H1 (cell line): Measurements from ENCODE around the gene MX1.

Experiments used
- BCL11A ChIP-seq, 2 experiments: IDR thresholded peaks; one replicate each; pipeline ENCODE4 v1.6.1; 2011; ENCODE audit warnings: low read depth in 2 of 2, low read length in 2 of 2, mild to moderate bottlenecking in 2 of 2
- CHD2 ChIP-seq: IDR thresholded peaks from 2 replicates; pipeline ENCODE4 v1.6.1; 2012; ENCODE audit warnings: low read length, improper control_type of control experiment
- EZH2 ChIP-seq: fragments of 200-600 bp; sonication (generic); IDR thresholded peaks from 2 replicates; pipeline ENCODE4 v1.7.1; 2012; ENCODE audit warnings: low read depth, mild to moderate bottlenecking, moderate library complexity, low read length, inconsistent platforms; ENCODE audit not compliant: severe bottlenecking
- GTF2F1 ChIP-seq: IDR thresholded peaks from 2 replicates; pipeline ENCODE4 v1.6.1; 2012; ENCODE audit warnings: low read depth, low read length, improper control_type of control experiment, borderline replicate concordance
- KDM5A ChIP-seq: fragments of 200-600 bp; IDR thresholded peaks from 2 replicates; pipeline ENCODE4 v1.7.1; 2012; ENCODE audit warnings: mild to moderate bottlenecking, low read length, inconsistent platforms, mixed read lengths
- NANOG ChIP-seq: IDR thresholded peaks from 2 replicates; pipeline ENCODE4 v1.6.1; 2011; ENCODE audit warnings: low read length, low read depth, mild to moderate bottlenecking, inconsistent platforms; ENCODE audit not compliant: insufficient read depth, poor library complexity, severe bottlenecking
- POLR2AphosphoS5 ChIP-seq: IDR thresholded peaks from 2 replicates; pipeline ENCODE4 v1.6.1; 2011; ENCODE audit warnings: low read depth, low read length
- SIN3A ChIP-seq, 2 experiments: IDR thresholded peaks in 1 of 2; conservative IDR thresholded peaks in 1 of 2; 2 replicates each; pipeline ENCODE4 v1.6.1; 2011 to 2012; ENCODE audit warnings: low read length in 2 of 2, improper control_type of control experiment in 1 of 2, low read depth in 1 of 2, mild to moderate bottlenecking in 1 of 2
- SIX5 ChIP-seq: IDR thresholded peaks from 2 replicates; pipeline ENCODE4 v1.6.1; 2011; ENCODE audit warnings: mild to moderate bottlenecking, low read depth, low read length
- SP2 ChIP-seq: IDR thresholded peaks from 2 replicates; pipeline ENCODE4 v1.6.1; 2012; ENCODE audit warnings: mild to moderate bottlenecking, low read length, inconsistent platforms
- TAF7 ChIP-seq: optimal IDR thresholded peaks from 2 replicates; pipeline ENCODE3; 2011; ENCODE audit warnings: low read depth, mild to moderate bottlenecking, inconsistent platforms, low read length, moderate library complexity, borderline replicate concordance
- TF ChIP-seq, protein P1 (sequence below), 3 experiments: IDR thresholded peaks; 1 replicate in 2 of 3; 2 replicates in 1 of 3; pipeline versions ENCODE4 v1.5.1 to v1.6.1; 2011; ENCODE audit warnings: low read length in 3 of 3, mild to moderate bottlenecking in 3 of 3, inconsistent platforms in 2 of 3, low read depth in 1 of 3, moderate library complexity in 1 of 3; ENCODE audit not compliant: insufficient read depth in 1 of 3; ENCODE audit errors: control extremely low read depth in 1 of 3
- TF ChIP-seq, protein P2 (sequence below): fragments of 300-600 bp; sonication (generic); IDR thresholded peaks from 2 replicates; pipeline ENCODE4 v1.7.1; 2012; ENCODE audit warnings: low read length, moderate library complexity, mild to moderate bottlenecking, inconsistent platforms; ENCODE audit not compliant: insufficient replicate concordance

DNA sequence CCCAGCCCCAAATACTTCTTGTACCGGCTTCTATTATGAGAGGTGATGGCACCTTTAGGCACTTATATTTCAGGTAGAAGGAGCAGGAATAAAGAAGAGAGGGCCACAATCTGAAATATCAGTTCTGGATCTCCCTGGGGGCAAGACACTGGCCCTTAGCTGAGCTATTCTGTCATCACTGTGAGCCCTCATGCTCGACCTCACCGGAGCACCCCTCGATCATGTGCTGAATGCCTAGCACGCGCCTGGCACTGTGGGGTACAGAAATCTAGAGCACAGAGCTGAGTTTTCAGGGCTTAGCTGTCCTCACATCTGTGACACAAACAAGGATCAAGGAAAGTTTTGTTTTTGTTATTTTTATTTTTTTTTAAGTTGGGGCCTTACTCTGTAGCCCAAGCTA, 7.6 kb upstream of the MX1 start:
- TF ChIP-seq NANOG (no peak), POLR2AphosphoS5 (no peak), CHD2 (no peak), SIN3A (conservative IDR thresholded peaks at IDR 0.05 in 1 of 2, IDR thresholded peaks at IDR 0.05 in 1 of 2; ENCODE audit: low read depth in 1 of 2, low read length in 2 of 2) (no peak), BCL11A (IDR thresholded peaks at IDR 0.05; ENCODE audit: low read depth in 2 of 2, low read length in 2 of 2) (no peak), KDM5A (no peak), SIX5 (no peak), EZH2 (no peak), SP2 (no peak), TAF7 (no peak), GTF2F1 (no peak)
- TF ChIP-seq, protein P1, sequence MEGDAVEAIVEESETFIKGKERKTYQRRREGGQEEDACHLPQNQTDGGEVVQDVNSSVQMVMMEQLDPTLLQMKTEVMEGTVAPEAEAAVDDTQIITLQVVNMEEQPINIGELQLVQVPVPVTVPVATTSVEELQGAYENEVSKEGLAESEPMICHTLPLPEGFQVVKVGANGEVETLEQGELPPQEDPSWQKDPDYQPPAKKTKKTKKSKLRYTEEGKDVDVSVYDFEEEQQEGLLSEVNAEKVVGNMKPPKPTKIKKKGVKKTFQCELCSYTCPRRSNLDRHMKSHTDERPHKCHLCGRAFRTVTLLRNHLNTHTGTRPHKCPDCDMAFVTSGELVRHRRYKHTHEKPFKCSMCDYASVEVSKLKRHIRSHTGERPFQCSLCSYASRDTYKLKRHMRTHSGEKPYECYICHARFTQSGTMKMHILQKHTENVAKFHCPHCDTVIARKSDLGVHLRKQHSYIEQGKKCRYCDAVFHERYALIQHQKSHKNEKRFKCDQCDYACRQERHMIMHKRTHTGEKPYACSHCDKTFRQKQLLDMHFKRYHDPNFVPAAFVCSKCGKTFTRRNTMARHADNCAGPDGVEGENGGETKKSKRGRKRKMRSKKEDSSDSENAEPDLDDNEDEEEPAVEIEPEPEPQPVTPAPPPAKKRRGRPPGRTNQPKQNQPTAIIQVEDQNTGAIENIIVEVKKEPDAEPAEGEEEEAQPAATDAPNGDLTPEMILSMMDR (IDR thresholded peaks at IDR 0.05; ENCODE audit: control extremely low read depth in 1 of 3, insufficient read depth in 1 of 3, low read depth in 1 of 3, low read length in 3 of 3): no peak
- TF ChIP-seq, protein P2, sequence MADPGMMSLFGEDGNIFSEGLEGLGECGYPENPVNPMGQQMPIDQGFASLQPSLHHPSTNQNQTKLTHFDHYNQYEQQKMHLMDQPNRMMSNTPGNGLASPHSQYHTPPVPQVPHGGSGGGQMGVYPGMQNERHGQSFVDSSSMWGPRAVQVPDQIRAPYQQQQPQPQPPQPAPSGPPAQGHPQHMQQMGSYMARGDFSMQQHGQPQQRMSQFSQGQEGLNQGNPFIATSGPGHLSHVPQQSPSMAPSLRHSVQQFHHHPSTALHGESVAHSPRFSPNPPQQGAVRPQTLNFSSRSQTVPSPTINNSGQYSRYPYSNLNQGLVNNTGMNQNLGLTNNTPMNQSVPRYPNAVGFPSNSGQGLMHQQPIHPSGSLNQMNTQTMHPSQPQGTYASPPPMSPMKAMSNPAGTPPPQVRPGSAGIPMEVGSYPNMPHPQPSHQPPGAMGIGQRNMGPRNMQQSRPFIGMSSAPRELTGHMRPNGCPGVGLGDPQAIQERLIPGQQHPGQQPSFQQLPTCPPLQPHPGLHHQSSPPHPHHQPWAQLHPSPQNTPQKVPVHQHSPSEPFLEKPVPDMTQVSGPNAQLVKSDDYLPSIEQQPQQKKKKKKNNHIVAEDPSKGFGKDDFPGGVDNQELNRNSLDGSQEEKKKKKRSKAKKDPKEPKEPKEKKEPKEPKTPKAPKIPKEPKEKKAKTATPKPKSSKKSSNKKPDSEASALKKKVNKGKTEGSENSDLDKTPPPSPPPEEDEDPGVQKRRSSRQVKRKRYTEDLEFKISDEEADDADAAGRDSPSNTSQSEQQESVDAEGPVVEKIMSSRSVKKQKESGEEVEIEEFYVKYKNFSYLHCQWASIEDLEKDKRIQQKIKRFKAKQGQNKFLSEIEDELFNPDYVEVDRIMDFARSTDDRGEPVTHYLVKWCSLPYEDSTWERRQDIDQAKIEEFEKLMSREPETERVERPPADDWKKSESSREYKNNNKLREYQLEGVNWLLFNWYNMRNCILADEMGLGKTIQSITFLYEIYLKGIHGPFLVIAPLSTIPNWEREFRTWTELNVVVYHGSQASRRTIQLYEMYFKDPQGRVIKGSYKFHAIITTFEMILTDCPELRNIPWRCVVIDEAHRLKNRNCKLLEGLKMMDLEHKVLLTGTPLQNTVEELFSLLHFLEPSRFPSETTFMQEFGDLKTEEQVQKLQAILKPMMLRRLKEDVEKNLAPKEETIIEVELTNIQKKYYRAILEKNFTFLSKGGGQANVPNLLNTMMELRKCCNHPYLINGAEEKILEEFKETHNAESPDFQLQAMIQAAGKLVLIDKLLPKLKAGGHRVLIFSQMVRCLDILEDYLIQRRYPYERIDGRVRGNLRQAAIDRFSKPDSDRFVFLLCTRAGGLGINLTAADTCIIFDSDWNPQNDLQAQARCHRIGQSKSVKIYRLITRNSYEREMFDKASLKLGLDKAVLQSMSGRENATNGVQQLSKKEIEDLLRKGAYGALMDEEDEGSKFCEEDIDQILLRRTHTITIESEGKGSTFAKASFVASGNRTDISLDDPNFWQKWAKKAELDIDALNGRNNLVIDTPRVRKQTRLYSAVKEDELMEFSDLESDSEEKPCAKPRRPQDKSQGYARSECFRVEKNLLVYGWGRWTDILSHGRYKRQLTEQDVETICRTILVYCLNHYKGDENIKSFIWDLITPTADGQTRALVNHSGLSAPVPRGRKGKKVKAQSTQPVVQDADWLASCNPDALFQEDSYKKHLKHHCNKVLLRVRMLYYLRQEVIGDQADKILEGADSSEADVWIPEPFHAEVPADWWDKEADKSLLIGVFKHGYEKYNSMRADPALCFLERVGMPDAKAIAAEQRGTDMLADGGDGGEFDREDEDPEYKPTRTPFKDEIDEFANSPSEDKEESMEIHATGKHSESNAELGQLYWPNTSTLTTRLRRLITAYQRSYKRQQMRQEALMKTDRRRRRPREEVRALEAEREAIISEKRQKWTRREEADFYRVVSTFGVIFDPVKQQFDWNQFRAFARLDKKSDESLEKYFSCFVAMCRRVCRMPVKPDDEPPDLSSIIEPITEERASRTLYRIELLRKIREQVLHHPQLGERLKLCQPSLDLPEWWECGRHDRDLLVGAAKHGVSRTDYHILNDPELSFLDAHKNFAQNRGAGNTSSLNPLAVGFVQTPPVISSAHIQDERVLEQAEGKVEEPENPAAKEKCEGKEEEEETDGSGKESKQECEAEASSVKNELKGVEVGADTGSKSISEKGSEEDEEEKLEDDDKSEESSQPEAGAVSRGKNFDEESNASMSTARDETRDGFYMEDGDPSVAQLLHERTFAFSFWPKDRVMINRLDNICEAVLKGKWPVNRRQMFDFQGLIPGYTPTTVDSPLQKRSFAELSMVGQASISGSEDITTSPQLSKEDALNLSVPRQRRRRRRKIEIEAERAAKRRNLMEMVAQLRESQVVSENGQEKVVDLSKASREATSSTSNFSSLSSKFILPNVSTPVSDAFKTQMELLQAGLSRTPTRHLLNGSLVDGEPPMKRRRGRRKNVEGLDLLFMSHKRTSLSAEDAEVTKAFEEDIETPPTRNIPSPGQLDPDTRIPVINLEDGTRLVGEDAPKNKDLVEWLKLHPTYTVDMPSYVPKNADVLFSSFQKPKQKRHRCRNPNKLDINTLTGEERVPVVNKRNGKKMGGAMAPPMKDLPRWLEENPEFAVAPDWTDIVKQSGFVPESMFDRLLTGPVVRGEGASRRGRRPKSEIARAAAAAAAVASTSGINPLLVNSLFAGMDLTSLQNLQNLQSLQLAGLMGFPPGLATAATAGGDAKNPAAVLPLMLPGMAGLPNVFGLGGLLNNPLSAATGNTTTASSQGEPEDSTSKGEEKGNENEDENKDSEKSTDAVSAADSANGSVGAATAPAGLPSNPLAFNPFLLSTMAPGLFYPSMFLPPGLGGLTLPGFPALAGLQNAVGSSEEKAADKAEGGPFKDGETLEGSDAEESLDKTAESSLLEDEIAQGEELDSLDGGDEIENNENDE: no peak
